HUDEP-2 (cell line): ENCODE results near the gene ATRNL1.
"Not testable (repeated sequence)": the region's sequence is repeated elsewhere in the genome, so short reads cannot be mapped to it uniquely, and the experiment has no call there.

Experiments
- DNase-seq, 76 experiments: peaks; one replicate each; lab custom pipeline; 2025; ENCODE audit not compliant: unreplicated experiment in 76 of 76; lab: John Stamatoyannopoulos, UW

Gene ATRNL1

DNA sequence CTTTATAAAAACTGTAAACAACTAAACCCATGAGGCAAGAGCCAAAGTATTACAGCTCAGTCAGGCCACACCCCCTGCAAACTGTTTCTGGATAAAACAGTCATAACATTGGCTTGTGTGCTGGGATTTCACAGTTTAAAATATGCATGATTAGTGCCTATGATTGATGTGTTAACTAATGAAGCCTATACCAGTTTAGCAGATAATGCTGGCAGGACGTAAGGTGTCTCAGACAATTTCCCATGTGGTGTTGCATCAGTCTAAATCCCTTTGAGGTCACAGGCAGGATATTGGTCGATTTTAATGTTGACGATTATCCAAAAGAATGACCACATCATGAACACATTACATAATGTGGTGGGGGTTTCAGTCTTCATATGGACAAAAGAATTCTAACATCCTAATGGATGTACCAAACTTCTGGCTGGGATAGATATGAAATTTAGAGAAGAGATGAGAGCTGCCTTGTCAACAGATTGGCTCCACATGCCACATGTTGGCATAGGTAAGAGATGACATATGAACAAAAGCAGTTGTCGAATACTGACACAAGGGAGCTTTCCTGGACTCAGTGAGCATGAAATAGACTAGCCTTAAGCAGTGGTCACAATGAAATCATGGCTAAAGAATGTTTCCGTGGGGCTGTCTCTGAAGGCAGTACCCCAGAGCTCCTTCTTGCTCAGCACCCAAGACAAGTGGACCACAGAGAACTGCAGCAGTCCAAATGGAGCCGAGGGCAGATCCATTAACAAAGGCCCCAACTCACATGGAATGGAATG, 734.3 kb downstream of the ATRNL1 start:
- DNase-seq = no peak

DNA sequence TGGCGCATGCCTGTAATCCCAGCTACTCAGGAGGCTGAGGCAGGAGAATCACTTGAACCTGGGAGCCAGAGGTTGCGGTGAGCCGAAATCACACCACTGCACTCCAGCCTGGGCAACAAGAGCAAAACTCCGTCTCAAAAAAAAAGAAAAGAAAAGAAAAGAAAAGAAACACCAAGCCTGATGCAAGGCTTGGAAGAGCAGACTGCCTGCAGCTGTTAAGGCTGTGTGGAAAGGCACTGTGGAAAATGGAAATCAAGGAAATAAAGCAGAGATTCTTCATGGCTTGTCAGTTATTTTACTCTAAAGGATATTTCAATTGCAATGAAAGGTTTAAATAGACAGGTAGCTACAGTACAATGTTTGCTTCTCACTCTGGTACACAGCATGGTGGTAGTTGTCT, 735.0 kb downstream of the ATRNL1 start:
- not testable (repeated sequence) for DNase-seq

DNA sequence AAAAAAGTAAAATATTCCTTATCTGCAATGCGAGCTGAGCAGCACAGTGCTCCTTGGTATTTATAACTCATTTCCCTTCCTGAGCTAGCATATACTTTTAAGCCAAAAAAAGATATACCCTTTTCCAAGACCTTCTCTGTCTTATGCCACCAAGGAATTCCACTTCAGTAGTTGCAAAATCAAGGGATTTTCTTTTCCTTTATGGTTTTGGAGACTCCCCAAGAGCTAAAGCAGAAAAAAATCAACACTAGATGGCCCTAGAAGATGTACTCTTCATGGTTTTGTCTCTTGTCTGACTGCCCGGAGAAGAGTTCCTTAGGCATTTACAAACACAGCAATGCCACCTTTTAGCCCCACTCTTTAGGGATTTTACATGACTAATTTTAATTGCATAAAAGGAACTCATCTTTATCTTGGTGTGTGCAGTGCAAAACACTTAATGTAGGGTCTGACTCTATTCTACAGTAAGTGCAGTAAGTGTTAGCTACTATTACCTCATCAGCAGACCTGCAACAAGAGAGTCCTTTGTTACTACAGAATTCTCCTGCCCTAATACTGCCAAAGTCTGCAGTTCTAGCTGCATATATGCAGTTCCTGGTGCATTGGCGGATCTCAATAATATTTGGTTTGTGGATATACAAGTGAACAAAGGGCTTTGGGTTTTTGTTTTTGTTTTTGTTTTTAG, 736.5 kb downstream of the ATRNL1 start:
- no peak for DNase-seq

DNA sequence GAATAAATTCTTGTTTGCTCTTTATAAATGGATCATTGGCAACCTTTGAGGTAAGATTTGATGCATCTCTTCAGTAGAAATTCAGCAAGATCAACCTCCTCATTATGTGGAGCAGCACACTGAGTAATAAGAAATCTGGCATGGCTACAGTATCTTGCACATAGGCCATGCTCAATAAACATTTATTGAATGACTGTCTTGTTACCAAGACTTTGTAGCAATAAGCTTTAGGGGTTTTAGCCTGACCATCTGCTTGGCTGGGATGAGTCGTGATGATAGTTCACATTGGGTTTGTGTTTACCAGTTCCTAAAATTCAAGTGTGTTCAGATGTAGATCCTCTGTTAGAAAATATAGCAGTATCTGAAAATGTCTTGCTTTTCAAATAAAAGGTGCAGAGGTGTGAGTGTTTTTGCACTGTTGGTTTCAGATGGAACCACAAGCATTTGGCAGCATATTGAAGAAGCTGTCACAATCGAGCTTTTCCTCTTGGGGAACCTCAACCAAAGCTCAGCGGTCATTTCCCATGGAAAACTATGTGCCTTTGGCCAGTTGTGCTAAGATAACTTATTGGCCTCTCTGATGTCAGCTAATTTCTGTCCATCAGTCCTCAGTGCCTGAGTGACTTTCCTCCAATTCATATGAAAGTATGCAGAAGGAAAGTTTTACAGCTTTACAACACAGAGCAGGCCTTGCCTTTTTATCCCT, 737.3 kb downstream of the ATRNL1 start:
- DNase-seq = no peak

DNA sequence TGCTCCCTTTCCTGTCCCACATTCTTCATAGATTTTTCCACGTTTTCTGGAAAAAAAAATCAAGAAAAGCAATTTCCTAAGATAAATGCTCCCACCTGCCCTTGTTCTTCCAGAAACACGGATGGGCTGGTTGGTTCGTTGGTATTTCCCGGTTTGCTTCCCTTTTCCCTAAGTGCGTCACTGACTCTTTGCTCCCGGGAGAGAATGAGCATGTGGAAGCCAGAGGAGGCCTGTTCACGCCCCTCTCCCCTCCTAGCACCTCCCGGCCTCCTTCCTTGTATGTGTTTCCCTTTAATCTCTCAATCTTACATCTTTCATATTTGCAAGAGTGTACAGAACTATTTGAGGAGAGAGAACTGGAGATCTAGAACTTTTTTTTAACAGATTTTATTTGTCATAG, 737.9 kb downstream of the ATRNL1 start:
- DNase-seq = no peak

DNA sequence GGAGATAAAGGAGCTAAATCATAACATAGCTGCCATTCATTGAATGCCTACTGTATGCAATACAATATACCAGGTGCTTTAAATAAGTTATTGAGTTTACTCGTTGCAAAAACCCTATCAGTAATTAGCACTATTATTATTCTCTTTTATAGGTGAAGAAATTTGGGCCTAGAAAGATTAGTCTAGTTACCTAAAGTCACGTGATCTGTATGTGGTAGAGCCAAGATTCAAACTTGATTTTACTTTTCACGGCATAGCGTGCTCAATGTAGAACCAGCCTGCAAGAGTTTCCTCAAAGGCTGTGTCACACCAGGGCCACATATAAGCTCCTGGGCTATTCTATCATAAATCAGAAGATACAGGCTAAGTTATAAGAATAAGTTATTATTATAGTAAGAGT, 740.0 kb downstream of the ATRNL1 start:
- no peak for DNase-seq

DNA sequence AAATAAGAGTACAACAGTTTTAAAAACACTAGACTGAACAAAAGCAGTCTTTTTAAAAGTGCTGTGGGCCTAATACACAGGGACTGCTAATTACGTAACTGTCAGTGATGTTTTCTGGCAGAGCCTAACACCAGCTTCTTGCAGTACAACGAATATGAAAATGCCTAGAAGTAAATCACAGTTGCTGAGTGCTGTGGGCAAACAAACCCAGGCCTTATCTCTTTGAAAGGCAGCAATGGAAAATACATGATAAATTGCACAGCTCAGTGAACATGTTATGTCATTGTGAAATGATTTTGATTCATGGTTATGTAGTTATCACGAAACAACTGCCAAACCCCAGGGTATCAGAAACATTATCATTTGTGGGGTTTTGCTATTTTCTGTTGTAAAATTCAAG, 751.4 kb downstream of the ATRNL1 start:
- no peak for DNase-seq

DNA sequence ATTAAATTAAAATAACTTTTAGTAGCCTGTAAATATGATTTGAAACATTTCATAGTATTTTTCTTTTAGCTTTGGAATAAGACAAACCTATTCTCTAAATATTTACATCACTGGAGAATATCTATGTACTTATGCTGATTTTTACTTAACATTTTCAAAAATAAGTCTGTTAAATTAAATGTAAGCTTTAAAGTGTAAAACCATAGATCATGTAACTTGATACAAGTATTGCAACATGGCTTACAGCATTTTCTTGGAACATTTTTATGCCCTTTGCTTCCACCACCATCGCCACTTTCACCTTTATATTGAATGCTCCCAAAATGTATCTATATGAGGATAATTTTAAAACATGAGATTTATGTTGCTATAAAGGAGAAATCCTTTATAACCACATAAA, 752.8 kb downstream of the ATRNL1 start:
- no peak for DNase-seq

DNA sequence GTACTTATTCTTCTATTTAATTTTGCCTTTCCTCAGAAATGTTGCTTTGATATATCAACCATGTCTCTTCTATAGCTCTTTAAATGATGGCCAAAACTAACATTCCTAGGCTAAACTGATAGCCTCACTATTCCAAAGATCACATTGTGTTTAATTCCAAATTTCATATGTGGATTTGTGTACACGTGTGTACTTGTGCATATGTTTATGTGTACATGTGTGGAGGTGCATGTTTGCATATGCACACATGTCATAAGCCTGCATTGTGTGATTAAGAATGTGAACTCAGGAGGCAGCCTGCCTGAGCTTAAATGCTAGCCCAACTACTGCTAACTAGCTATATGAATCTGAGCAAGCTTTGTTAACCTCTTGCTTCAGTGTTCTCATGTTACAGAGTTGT, 753.4 kb downstream of the ATRNL1 start:
- no peak for DNase-seq

DNA sequence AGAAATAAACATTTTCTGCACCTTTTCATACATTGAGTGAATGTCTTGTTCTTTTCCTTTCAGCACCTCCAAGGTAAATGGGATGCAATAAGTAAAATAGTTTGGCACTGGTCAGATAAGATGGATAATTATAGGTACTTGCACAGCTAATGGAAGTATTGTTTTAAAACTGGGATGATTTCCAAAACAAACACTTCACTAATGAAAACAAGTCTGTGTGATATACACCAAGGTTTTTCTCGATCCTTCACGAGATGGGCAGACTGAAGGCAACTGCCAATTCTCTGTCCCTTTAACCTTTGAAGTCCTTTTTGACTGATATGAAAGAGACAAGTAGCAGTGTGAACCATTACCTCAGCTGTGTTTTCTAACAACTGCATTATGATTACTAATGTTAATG, 756.0 kb downstream of the ATRNL1 start:
- no peak for DNase-seq

DNA sequence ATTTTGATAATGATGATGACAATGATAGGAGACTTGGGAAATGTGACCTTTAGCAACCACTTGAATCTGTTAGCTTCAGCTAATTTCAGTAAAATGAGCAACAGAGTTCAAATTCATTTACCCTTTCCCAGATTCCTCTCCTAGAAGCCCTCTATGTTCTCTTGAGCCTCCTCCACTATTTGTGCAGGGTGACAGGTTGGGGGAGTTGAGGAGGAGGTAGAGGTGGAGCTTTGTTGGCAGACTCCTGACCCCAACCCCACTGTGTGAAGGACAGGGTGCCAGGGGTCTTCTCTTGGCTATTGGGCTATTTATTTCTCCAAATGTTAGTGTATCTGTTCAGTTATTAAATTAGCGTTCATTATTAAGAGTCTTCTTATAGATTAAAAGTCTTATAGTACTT, 757.5 kb downstream of the ATRNL1 start:
- DNase-seq = no peak

DNA sequence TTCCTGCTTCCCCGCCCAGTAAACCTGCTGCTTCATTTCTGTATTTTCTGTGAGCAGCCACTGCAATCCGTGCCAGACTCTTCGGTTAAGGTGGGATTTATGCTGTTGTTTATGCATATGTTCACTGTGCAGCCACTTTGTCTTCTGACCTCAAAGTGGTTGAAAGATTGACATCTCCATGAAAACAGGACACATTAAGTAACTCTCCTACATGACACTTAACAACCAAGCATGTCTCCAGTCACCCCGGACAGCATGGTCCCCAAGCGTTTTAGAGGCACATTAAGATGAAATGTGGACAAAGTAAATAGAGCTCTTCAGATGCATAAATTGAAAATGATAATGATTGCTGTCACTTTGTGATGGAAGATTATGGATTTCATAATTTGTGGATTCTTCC, 758.5 kb downstream of the ATRNL1 start:
- DNase-seq = no peak

DNA sequence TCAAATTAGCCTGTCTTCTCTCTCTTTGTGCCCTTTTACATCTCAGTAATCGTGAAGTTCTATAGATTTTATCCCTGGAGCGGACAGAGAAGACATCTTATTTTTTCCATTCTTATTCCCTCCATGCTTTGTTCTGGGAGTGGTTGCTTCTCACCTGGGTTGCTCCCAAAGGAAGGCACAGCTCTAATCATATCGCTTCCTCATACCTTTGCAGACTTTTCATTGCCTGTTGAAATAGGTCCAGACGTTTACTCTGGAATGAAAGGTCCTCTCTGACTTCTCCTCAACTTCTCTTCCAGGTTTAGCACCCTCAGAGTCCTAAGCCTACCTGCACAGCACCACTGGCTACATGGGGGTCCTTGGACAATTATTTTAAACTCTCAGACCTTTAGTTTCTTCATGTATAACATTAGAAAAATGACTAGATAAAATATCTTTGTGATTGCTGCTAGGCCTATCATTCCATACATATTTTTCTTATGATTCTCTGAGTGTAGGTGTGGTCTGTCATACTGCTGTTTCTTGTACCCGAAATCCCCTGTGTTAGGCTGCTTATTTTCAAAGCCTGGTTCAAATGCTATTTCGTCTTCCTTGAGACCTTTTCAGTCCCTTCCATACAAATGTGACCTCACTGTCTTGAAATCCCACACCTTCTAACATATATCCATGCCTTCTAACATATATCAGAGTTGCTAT, 761.7 kb downstream of the ATRNL1 start:
- DNase-seq = no peak

DNA sequence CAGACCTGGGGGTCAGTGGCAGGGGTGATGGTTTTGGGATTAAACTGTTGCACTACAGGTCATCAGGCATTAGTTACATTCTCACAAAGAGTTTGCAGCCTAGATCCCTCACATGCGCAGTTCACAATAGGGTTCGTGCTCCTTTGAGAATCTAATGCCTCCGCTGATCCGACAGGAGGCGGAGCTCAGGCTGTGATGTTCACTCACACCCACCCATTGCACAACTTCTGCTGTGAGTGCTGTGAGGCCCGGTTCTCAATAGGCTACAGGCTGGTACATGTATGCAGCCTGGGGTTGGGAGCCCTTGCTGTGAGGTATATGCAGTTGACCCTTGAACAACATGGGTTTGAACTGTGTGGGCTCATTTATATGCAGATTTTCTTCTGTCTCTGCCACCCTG, 763.4 kb downstream of the ATRNL1 start:
- no peak for DNase-seq

DNA sequence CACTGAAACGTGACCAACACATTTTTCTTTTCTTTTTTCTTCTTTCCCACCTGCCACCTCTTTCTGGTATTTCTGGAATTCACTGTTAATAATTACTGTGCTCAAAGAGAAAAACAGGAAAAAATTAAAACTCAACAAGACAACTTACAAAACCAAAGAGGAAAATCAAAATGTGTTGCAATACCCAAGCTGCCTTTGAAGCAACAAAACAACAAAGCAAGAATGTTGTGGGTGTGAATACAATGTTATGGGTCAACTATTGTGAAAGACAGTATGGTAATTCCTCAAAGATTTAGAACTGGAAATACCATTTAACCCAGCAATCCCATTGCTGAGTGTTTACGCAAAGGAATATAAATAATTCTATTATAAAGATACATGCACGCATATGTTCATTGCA, 764.7 kb downstream of the ATRNL1 start:
- no peak for DNase-seq

DNA sequence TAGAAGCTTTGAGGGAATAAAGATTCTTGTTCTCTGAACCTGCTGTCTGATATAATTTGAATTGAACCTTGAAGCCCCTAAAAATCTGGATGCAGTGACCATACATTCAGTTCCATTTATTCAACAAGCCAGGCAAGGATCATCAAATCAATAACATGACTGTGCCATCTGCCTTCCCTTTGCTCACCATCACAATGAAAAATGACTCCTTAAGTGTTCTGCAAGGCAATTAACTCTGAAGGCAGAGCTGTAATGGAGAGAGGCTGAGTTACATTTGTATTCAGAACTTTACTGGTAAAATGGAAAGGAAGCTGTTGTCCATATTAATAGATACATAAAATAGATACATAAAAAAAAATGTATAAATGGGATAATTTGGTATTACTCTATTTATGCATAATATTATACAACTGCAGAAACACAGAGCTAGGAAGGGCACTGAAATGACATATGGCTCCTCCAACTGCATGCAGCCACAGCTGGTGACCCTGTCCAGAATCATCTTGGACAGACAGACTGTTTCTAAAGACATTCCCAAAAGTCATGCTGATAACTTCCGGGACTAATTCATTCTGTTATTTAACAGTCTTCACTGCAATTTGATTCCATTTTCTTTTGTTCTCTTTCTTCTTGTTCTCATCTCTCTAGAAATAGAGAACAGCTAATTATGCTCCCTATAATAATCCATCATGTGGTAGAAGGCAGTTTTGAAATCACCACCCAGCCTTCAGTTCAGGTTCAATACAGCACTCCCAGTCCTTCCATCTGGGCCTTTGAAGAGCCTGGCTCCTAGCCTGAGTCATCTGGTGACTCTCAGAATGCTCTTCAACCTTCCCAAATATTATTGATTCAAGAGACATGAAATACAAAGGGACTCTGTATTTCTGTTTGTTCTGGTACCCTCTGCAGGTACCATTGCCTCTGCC, 767.3 kb downstream of the ATRNL1 start:
- DNase-seq = no peak

DNA sequence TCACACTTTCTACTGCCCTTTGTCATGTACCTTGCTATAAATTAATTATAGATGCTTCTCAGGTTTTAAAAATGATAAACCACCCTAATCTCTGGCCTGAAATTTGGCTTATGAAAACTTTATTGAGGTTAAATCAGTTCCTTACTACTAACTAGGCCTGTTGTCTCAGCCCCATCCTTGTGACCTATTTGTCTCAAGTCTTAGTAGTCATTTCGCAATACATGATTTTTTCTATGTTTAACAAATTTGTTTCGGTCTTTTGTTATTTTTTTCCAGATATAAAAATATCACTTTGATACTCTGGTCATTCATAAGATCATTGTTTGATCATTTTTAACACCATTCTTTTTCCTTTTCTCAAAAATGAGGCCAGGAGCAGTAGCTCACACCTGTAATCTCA, 768.3 kb downstream of the ATRNL1 start:
- no peak for DNase-seq

DNA sequence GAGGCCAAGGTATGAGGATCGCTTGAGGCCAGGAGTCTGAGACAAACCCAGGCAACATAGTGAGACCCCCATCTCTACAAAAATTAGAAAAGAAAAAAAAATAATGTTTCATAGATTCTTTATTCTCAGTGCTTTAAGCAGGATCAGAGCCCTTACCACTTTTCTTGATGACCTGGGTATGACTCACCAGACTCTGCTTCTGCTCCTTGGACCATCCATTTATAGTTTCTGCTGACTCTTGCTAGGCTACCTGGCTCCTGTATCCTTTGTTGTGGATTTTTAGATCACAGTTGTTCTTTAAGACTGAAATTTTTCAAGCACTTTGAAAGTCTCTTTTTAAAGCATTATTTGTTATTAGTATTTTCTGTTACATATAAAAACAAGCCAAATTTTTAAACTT, 768.7 kb downstream of the ATRNL1 start:
- DNase-seq = no peak

DNA sequence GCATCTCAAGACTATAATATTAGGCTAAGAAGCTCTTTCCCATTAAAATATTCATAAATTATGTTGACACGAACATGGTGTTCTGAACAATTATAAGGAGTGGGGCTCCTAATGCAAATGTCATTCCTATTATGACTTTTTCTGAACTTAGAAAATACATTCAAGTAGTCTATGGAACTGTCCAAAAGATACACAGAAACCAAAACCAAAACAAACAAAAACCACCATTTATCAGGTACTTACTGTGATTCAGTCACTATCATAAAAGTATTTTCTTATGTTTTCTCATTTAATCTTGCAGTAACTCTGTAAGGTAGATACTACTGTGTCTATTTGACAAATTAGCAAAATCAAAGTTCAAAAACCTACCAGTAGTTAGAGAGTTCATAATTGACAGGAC, 773.0 kb downstream of the ATRNL1 start:
- no peak for DNase-seq

DNA sequence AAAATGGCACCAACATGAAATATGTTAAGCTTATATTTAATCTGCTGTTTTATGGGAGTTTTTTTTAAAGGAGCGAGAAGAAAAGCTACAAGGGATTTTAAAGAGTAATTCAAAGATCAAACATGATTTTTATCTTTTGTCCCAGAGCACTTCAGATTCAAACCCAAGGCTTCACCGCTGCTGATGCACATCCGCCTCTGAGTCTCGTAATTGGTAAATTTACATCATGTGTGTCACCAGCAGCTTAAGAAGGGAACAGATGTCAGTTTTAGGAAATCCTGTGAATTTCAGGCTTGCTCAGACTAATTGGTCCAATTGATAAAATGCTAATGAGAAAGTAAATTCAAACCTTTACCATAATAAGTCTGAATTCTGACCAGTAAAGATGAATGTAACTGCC, 773.5 kb downstream of the ATRNL1 start:
- DNase-seq = no peak
